BE2C (cell line): Measurements from ENCODE around the gene SLC8A2.
A peak's percentile ranks its signal among the peaks of the same experiment; 100 is the strongest.

Experiments
- DNase-seq: peaks from one replicate; pipeline ENCODE4 v3.0.0-alpha.2; 2020
- H3K27me3 ChIP-seq: fragments of 250-450 bp; sonication (Bioruptor Pico); 2 replicates; pipeline ENCODE4 v1.5.1; 2020; ENCODE audit warnings: mild to moderate bottlenecking
- H3K36me3 ChIP-seq: fragments of 250-450 bp; sonication (Bioruptor Pico); 2 replicates; pipeline ENCODE4 v1.5.1; 2020; ENCODE audit warnings: mild to moderate bottlenecking
- H3K4me1 ChIP-seq: fragments of 250-450 bp; sonication (Bioruptor Pico); 2 replicates; pipeline ENCODE4 v1.5.1; 2020
- H3K4me3 ChIP-seq: 2 replicates; pipeline ENCODE4 v1.5.1; 2011; ENCODE audit warnings: low read depth, low read length
- H3K9me3 ChIP-seq: fragments of 250-450 bp; sonication (Bioruptor Pico); 2 replicates; pipeline ENCODE4 v1.5.1; 2020
- CTCF ChIP-seq: IDR thresholded peaks from 2 replicates; pipeline ENCODE4 v1.5.1; 2012; ENCODE audit warnings: mild to moderate bottlenecking, low read depth, low read length

Gene SLC8A2

GRCh38 chr19:47494729-47495128, 23.0 kb upstream of the SLC8A2 start:
- DNase-seq = peak; percentile 94
- Histone ChIP-seq H3K4me3 (peak overlapping the region; percentile 17; the same call in 1 of the 2 replicates), H3K9me3 (no peaks in the 10 kb centered on the region), H3K36me3 (peaks cover 7% of the 10 kb centered on the region), H3K27me3 (no peaks in the 10 kb centered on the region), H3K4me1 (peaks cover 34% of the 10 kb centered on the region)
- no peak for TF ChIP-seq CTCF

DNA sequence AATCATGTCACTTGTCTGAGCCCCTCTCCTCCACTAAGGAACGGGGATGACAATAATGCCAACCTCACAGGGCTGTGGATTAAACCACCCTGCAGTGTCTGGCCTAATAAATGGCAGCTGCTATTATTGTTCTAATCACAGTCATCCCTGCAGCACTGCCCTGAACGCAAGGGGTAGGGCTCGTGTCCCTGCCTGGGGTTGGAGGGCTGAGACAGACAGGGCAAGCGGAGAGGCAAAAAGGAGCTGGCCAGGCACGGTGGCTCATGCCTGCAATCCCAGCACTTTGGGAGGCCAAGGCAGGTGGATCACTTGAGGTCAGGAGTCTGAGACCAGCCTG, 22.5 kb upstream of the SLC8A2 start:
- TF ChIP-seq CTCF = no peak
- no peaks in the 10 kb centered on the region for H3K9me3 ChIP-seq
- H3K4me1 ChIP-seq = peaks cover 34% of the 10 kb centered on the region
- H3K27me3 ChIP-seq = no peaks in the 10 kb centered on the region
- H3K4me3 ChIP-seq = no peak overlapping the region
- H3K36me3 ChIP-seq = peaks cover 12% of the 10 kb centered on the region
- no peak for DNase-seq

DNA sequence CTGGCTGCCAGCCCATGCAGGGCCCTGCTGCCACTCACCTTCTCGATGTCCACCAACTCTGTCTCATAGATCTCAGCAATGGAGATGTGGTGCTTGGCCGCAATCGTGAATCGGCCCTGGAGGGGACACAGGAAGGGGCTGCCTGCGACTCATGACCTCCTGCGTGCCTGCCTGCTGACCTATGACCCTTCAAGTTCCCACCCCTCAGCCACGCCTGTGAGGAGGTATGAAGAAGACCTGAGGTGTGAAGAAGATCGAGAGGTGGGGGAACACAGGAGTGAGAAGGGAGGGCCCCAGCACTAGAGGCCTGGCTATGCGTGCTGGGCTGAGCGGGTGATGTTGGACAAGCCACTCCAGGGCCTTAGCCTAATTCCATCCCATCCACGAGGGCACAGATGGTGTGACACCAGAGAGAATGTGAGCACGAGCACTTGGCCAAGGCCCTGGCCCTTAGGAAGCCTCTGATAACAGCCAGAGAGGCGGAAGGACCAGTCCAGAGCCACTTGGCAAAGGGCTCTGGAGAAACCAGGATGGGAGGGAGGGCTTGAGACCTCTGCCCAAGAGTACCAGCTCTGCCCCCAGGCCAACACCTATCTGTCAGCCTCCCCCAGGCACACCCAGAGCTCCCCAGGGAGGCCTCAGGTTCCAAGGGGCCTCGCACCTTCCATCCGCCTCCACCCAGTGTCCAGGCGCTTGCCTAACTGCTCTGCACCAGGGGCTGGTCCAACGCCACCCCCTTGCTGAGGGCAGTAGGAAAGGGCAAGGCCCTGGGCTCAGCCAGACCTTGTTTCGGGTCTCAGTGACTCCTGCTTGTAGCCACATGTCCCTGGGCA, 21.9 kb upstream of the SLC8A2 start:
- H3K9me3 ChIP-seq = no peaks in the 10 kb centered on the region
- no peak for DNase-seq
- H3K4me3 ChIP-seq = no peak overlapping the region
- TF ChIP-seq CTCF = no peak
- peaks cover 12% of the 10 kb centered on the region for H3K36me3 ChIP-seq
- H3K4me1 ChIP-seq = peaks cover 34% of the 10 kb centered on the region
- H3K27me3 ChIP-seq = no peaks in the 10 kb centered on the region

GRCh38 chr19:47492571-47493377, 21.1 kb upstream of the SLC8A2 start:
- no peak for DNase-seq
- Histone ChIP-seq H3K36me3 (peaks cover 9% of the 10 kb centered on the region), H3K27me3 (no peaks in the 10 kb centered on the region), H3K9me3 (no peaks in the 10 kb centered on the region), H3K4me3 (no peak overlapping the region), H3K4me1 (peaks cover 32% of the 10 kb centered on the region)
- no peak for TF ChIP-seq CTCF

DNA sequence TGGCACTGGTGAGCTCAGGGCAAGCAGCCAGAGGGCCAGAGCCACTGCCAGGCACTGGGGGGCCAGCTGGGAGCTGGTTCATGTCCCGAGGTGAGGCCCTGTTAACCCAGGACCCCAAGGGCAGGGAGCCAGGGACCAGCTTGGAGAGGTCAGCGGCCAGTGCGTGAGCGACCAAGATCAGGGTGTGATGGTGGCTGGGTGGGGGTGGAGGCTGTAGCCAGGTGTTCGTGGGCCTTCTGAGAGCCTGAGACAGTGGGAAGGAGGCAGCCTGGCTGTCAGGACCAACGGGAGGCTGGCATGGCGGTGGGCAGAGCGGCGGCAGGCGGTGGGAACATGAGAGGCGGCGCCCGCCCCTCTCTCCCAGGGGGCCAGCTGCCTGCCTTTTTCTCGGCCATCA, 20.4 kb upstream of the SLC8A2 start:
- Histone ChIP-seq H3K4me1 (peaks cover 25% of the 10 kb centered on the region), H3K27me3 (no peaks in the 10 kb centered on the region), H3K4me3 (no peak overlapping the region), H3K36me3 (peaks cover 9% of the 10 kb centered on the region), H3K9me3 (no peaks in the 10 kb centered on the region)
- DNase-seq = no peak
- no peak for TF ChIP-seq CTCF
